DOHH2 (cell line): ENCODE data around the gene LINC00305.

Source experiments
- H3F3A ChIP-seq: fragments of 200-600 bp; sonication (generic), shearing (Covaris generic); 2 replicates; pipeline ENCODE4 v1.6.0; 2016; ENCODE audit warnings: antibody characterized with exemption, mild to moderate bottlenecking; ENCODE audit not compliant: control insufficient read depth, insufficient read depth
- H3K27ac ChIP-seq: fragments of 200-600 bp; sonication (generic); 2 replicates; pipeline ENCODE4 v1.5.1; 2014; ENCODE audit warnings: low read depth, mild to moderate bottlenecking, low read length, moderate library complexity
- H3K27me3 ChIP-seq: fragments of 200-600 bp; sonication (generic); 2 replicates; pipeline ENCODE4 v1.6.1; 2014; ENCODE audit warnings: mild to moderate bottlenecking, low read length, mixed read lengths; ENCODE audit not compliant: control insufficient read depth
- H3K36me3 ChIP-seq: fragments of 200-600 bp; sonication (generic); 2 replicates; pipeline ENCODE4 v1.6.1; 2014; ENCODE audit warnings: mild to moderate bottlenecking, low read length, moderate library complexity, mixed read lengths; ENCODE audit not compliant: control insufficient read depth
- H3K4me1 ChIP-seq: fragments of 200-600 bp; sonication (generic); 2 replicates; pipeline ENCODE4 v1.6.1; 2014; ENCODE audit warnings: mild to moderate bottlenecking, low read length, mixed read lengths; ENCODE audit not compliant: control insufficient read depth
- H3K4me2 ChIP-seq: fragments of 200-600 bp; sonication (generic); 2 replicates; pipeline ENCODE4 v1.6.0; 2014; ENCODE audit warnings: mild to moderate bottlenecking, low read length, moderate library complexity
- H3K4me3 ChIP-seq: fragments of 200-600 bp; sonication (generic); 2 replicates; pipeline ENCODE4 v1.5.1; 2014; ENCODE audit warnings: mild to moderate bottlenecking, low read length, mixed read lengths
- H3K79me2 ChIP-seq: fragments of 200-600 bp; sonication (generic); 2 replicates; pipeline ENCODE4 v1.6.1; 2014; ENCODE audit warnings: mild to moderate bottlenecking, low read length, mixed read lengths; ENCODE audit not compliant: control insufficient read depth
- H3K9me2 ChIP-seq: fragments of 200-600 bp; sonication (generic); replicated peaks from 2 replicates; pipeline ENCODE4 v1.6.1; 2014; ENCODE audit warnings: mild to moderate bottlenecking, low read length, mixed read lengths; ENCODE audit not compliant: control insufficient read depth
- H3K9me3 ChIP-seq: fragments of 200-600 bp; sonication (generic); 2 replicates; pipeline ENCODE4 v1.6.1; 2014; ENCODE audit warnings: antibody characterized with exemption, low read length, mixed read lengths; ENCODE audit not compliant: control insufficient read depth, insufficient read depth
- H4K20me1 ChIP-seq: fragments of 200-600 bp; sonication (generic); 2 replicates; pipeline ENCODE4 v1.6.0; 2014; ENCODE audit warnings: low read depth, mild to moderate bottlenecking, antibody characterized with exemption, low read length, moderate library complexity; ENCODE audit not compliant: control insufficient read depth, insufficient read depth
- EZH2phosphoT487 ChIP-seq: fragments of 200-600 bp; sonication (generic); IDR thresholded peaks from 2 replicates; pipeline ENCODE4 v1.6.1; 2017; ENCODE audit warnings: borderline replicate concordance, mild to moderate bottlenecking, antibody characterized with exemption, low read length, moderate library complexity, mixed read lengths
- TF ChIP-seq, protein P1 (sequence below): fragments of 200-600 bp; sonication (generic); IDR thresholded peaks from one replicate; pipeline ENCODE4 v1.5.1; 2014; ENCODE audit warnings: antibody characterized with exemption, mild to moderate bottlenecking, low read depth, low read length; ENCODE audit not compliant: poor library complexity, severe bottlenecking

LINC00305 gene

DNA sequence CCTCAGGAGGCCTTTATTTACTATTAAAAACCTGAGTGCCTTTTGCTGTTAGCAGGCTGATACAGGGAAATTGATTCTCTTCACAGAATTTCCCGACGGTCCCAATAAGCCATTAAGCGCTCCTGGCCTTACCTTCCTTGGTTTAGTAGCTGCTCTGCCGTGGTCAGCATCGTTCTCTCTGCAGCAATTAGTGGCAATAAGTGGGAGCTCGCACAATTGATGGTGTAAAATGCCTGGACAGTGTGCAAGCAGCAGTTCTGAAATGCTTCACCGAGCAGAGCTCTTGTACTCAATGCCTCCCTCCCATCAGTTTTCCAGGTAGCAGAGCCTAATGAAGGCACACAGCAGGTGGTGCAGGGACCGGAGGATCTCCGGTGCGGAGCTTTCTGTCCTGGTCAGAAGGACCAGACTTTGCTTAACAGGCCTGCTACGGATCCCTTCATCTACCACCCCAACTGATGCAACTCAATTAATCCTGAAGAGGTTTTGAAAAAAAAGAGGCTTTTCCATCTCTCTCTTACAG, 1.1 kb upstream of the LINC00305 start:
- no peaks in the 10 kb centered on the region for H4K20me1 ChIP-seq
- no peaks in the 10 kb centered on the region for H3K27me3 ChIP-seq
- no peaks in the 10 kb centered on the region for H3K4me1 ChIP-seq
- no peak for TF ChIP-seq EZH2phosphoT487
- TF ChIP-seq, protein P1, sequence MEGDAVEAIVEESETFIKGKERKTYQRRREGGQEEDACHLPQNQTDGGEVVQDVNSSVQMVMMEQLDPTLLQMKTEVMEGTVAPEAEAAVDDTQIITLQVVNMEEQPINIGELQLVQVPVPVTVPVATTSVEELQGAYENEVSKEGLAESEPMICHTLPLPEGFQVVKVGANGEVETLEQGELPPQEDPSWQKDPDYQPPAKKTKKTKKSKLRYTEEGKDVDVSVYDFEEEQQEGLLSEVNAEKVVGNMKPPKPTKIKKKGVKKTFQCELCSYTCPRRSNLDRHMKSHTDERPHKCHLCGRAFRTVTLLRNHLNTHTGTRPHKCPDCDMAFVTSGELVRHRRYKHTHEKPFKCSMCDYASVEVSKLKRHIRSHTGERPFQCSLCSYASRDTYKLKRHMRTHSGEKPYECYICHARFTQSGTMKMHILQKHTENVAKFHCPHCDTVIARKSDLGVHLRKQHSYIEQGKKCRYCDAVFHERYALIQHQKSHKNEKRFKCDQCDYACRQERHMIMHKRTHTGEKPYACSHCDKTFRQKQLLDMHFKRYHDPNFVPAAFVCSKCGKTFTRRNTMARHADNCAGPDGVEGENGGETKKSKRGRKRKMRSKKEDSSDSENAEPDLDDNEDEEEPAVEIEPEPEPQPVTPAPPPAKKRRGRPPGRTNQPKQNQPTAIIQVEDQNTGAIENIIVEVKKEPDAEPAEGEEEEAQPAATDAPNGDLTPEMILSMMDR: no peak
- no peaks in the 10 kb centered on the region for H3K36me3 ChIP-seq
- H3K79me2 ChIP-seq: no peaks in the 10 kb centered on the region
- H3K9me2 ChIP-seq: no peaks in the 10 kb centered on the region
- H3K27ac ChIP-seq: no peak overlapping the region
- no peaks in the 10 kb centered on the region for H3F3A ChIP-seq
- no peak overlapping the region for H3K4me2 ChIP-seq
- no peak overlapping the region for H3K4me3 ChIP-seq
- no peaks in the 10 kb centered on the region for H3K9me3 ChIP-seq

DNA sequence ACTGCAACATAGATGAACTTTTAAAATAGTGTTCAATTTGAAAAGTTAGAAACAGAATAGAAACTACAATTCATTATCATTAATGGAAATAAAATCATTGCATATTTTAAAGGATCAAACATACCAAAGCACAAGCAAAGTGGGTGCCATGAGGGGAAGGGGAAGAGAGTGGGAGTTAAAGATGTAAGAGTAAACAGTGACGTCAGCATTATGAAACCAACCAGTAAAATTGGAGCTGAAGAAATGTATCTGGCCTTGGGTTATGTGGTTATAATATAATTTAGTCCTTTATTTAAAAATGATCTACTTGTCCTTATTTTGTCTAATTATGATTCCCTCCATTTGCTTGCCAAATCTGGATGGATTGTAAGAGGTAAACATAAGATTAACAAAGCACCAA, 6.0 kb downstream of the LINC00305 start:
- Histone ChIP-seq H3K4me1 (no peaks in the 10 kb centered on the region), H3K27ac (no peak overlapping the region), H3K4me2 (no peak overlapping the region), H4K20me1 (no peaks in the 10 kb centered on the region), H3K27me3 (no peaks in the 10 kb centered on the region), H3K79me2 (no peaks in the 10 kb centered on the region), H3K9me3 (no peaks in the 10 kb centered on the region), H3K36me3 (no peaks in the 10 kb centered on the region), H3F3A (no peaks in the 10 kb centered on the region), H3K4me3 (no peak overlapping the region), H3K9me2 (no peaks in the 10 kb centered on the region)
- TF ChIP-seq, protein P1: no peak

DNA sequence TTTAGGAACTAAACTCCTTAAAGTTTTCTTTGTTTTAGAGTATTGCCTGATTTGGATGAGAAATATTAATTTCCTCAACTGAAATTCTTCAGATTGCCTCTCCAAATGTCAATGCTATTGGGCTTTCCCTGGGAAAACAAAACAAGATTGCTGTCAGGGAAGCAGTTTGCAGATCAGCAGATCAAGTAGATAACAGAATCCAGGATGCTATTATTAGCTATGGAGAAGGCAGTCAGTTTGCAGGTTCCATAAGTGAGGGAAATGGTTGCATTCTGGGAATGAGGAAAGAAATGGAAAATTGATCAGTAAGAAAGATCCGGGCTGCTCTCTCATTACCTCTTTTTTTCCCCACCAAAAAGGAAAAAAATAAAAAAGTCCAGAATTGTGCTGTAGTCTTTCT, 11.0 kb downstream of the LINC00305 start:
- no peaks in the 10 kb centered on the region for H3K79me2 ChIP-seq
- H3K9me3 ChIP-seq: no peaks in the 10 kb centered on the region
- no peak overlapping the region for H3K27ac ChIP-seq
- TF ChIP-seq, protein P1: no peak
- no peak for TF ChIP-seq EZH2phosphoT487
- H3K4me2 ChIP-seq: no peak overlapping the region
- H3K9me2 ChIP-seq: no peaks in the 10 kb centered on the region
- H3F3A ChIP-seq: no peaks in the 10 kb centered on the region
- H3K4me3 ChIP-seq: no peak overlapping the region
- H3K36me3 ChIP-seq: no peaks in the 10 kb centered on the region
- no peaks in the 10 kb centered on the region for H4K20me1 ChIP-seq
- no peaks in the 10 kb centered on the region for H3K4me1 ChIP-seq
- no peaks in the 10 kb centered on the region for H3K27me3 ChIP-seq
